Liver (tissue), 9 donors: ENCODE data around the gene HOXB8. TPM values are rescaled to one million over a fixed set of nuclear protein-coding genes. Genes with fewer than 3 reads are reported as not detected.

Source experiments
- DNase-seq: peaks from one replicate; pipeline ENCODE4 v3.0.0-alpha.2; 2017; ENCODE audit warnings: low spot score
- H3K27ac ChIP-seq, 2 donors: one replicate each; pipeline ENCODE4 v1.7.0; 2013; ENCODE audit warnings: inconsistent platforms in 2 of 2, low read length in 2 of 2, control low read depth in 1 of 2, low read depth in 1 of 2, mild to moderate bottlenecking in 1 of 2
- H3K27me3 ChIP-seq, 4 donors: one replicate each; pipeline versions ENCODE4 v1.6.1 to v1.7.0; 2013; ENCODE audit warnings: low read length in 3 of 4, inconsistent platforms in 1 of 4, mild to moderate bottlenecking in 1 of 4, moderate library complexity in 1 of 4; ENCODE audit not compliant: control insufficient read depth in 4 of 4, insufficient read depth in 4 of 4
- H3K36me3 ChIP-seq, 4 donors: one replicate each; pipeline versions ENCODE4 v1.6.1 to v1.7.0; 2013; ENCODE audit warnings: low read length in 3 of 4, mild to moderate bottlenecking in 3 of 4, low read depth in 1 of 4, moderate library complexity in 1 of 4; ENCODE audit not compliant: control insufficient read depth in 4 of 4, insufficient read depth in 3 of 4
- H3K4me1 ChIP-seq, 4 donors: one replicate each; pipeline versions ENCODE4 v1.6.1 to v1.7.0; 2013; ENCODE audit warnings: low read length in 3 of 4, mild to moderate bottlenecking in 3 of 4, moderate library complexity in 1 of 4; ENCODE audit not compliant: control insufficient read depth in 4 of 4, insufficient read depth in 4 of 4
- H3K4me3 ChIP-seq, 3 donors: one replicate each; pipeline versions ENCODE4 v1.6.1 to v1.7.0; 2013; ENCODE audit warnings: low read length in 3 of 3, control low read depth in 1 of 3, low read depth in 1 of 3, mild to moderate bottlenecking in 1 of 3
- H3K9ac ChIP-seq, 2 donors: one replicate each; pipeline ENCODE4 v1.7.0; 2013; ENCODE audit warnings: low read length in 2 of 2, mild to moderate bottlenecking in 2 of 2, moderate library complexity in 2 of 2, control low read depth in 1 of 2, low read depth in 1 of 2
- H3K9me3 ChIP-seq, 4 donors: one replicate each; pipeline versions ENCODE4 v1.6.1 to v1.7.0; 2013; ENCODE audit warnings: low read length in 3 of 4; ENCODE audit not compliant: control insufficient read depth in 4 of 4
- ATF3 ChIP-seq: IDR thresholded peaks from 2 replicates; pipeline ENCODE4 v1.6.1; 2016; ENCODE audit warnings: antibody characterized with exemption
- CTCF ChIP-seq: fragments of 150-350 bp; IDR thresholded peaks from 2 replicates; pipeline ENCODE4 v1.5.1; 2017; ENCODE audit warnings: improper control_type of control experiment, low read depth, low read length; ENCODE audit not compliant: missing input control
- EGR1 ChIP-seq, 2 donors: IDR thresholded peaks; 2 replicates each; pipeline ENCODE4 v1.6.1; 2016 to 2018; ENCODE audit warnings: antibody characterized with exemption in 2 of 2, low read depth in 2 of 2
- FOXA1 ChIP-seq: IDR thresholded peaks from 2 replicates; pipeline ENCODE4 v1.6.1; 2016; ENCODE audit warnings: antibody characterized with exemption
- FOXA2 ChIP-seq: IDR thresholded peaks from 2 replicates; pipeline ENCODE4 v1.6.1; 2016; ENCODE audit warnings: antibody characterized with exemption
- GABPA ChIP-seq, 2 donors: IDR thresholded peaks in 1 of 2; conservative IDR thresholded peaks in 1 of 2; 2 replicates each; pipeline ENCODE4 v1.6.1; 2016; ENCODE audit warnings: antibody characterized with exemption in 2 of 2, mild to moderate bottlenecking in 1 of 2, moderate library complexity in 1 of 2
- HNF4A ChIP-seq, 2 donors: conservative IDR thresholded peaks; 2 replicates each; pipeline ENCODE4 v1.6.1; 2016; ENCODE audit warnings: antibody characterized with exemption in 2 of 2, mild to moderate bottlenecking in 2 of 2
- HNF4G ChIP-seq: IDR thresholded peaks from 2 replicates; pipeline ENCODE4 v1.6.1; 2016; ENCODE audit warnings: antibody characterized with exemption
- JUND ChIP-seq, 2 donors: IDR thresholded peaks; 2 replicates each; pipeline ENCODE4 v1.6.1; 2016; ENCODE audit warnings: antibody characterized with exemption in 2 of 2
- MAX ChIP-seq: IDR thresholded peaks from 2 replicates; pipeline ENCODE4 v1.6.1; 2016; ENCODE audit warnings: antibody characterized with exemption
- NR2F2 ChIP-seq: IDR thresholded peaks from 2 replicates; pipeline ENCODE4 v1.6.1; 2016; ENCODE audit warnings: antibody characterized with exemption
- RAD21 ChIP-seq, 2 donors: IDR thresholded peaks; 2 replicates each; pipeline ENCODE4 v1.6.1; 2016; ENCODE audit warnings: antibody characterized with exemption in 2 of 2, mild to moderate bottlenecking in 2 of 2
- REST ChIP-seq: IDR thresholded peaks from 2 replicates; pipeline ENCODE4 v1.6.1; 2016; ENCODE audit warnings: antibody characterized with exemption, mild to moderate bottlenecking
- RXRA ChIP-seq, 2 donors: IDR thresholded peaks; 2 replicates each; pipeline ENCODE4 v1.6.1; 2017 to 2018; ENCODE audit warnings: antibody characterized with exemption in 2 of 2, mild to moderate bottlenecking in 1 of 2
- SP1 ChIP-seq: IDR thresholded peaks from 2 replicates; pipeline ENCODE4 v1.6.1; 2018; ENCODE audit warnings: antibody characterized with exemption, mild to moderate bottlenecking
- TAF1 ChIP-seq: conservative IDR thresholded peaks from 2 replicates; pipeline ENCODE4 v1.6.1; 2016; ENCODE audit warnings: antibody characterized with exemption, mild to moderate bottlenecking
- YY1 ChIP-seq: IDR thresholded peaks from 2 replicates; pipeline ENCODE4 v1.6.1; 2016; ENCODE audit warnings: antibody characterized with exemption, mild to moderate bottlenecking
- ZBTB33 ChIP-seq: IDR thresholded peaks from 2 replicates; pipeline ENCODE4 v1.6.1; 2016; ENCODE audit warnings: antibody characterized with exemption
- WGBS: extraction: QIAGEN DNeasy Blood & Tissue Kit; methylation state at CpG from one replicate; pipeline ENCODE4 v1.1.7; 2013; 5-methylcytosine and 5-hydroxymethylcytosine counted together
- polyA plus RNA-seq, 2 donors: library from polyadenylated mRNA; stranded (reverse) in 1 of 2; unstranded in 1 of 2; fragments of 200-250 nt in 1 of 2; fragments of >200 nt in 1 of 2; fragmentation: Nextera tagmentation in 1 of 2; extraction: Ambion mirVana in 1 of 2; gene quantifications; one replicate each; pipeline versions ENCODE4 v1.2.1 to v1.2.3, GENCODE V29; 2013 to 2015
- total RNA-seq, 2 donors: library from RNA; depleted of rRNA; stranded (reverse); fragments of >200 nt; gene quantifications; one replicate each; pipeline ENCODE4 v1.2.3, GENCODE V29; 2014
- donor health status: healthy.
- donor health status: healthy.
- donor health status: healthy.
- donor health status: healthy.
- donor health status: healthy.

Gene HOXB8
- total and polyA plus RNA-seq, 4 donors: not detected

GRCh38 chr17:48568499-48569239, 46.4 kb downstream of the HOXB8 start:
- H3K27ac ChIP-seq: peak overlapping the region in 1 of 2 donors; percentile 51
- H3K9ac ChIP-seq: peak overlapping the region in 1 of 2 donors; percentile 36
- WGBS: 16% methylated on average over 33 of the region's 33 CpGs
- H3K4me3 ChIP-seq: peak overlapping the region in 1 of 3 donors; percentile 5
- H3K4me1 ChIP-seq: peaks cover 0 to 2% (median 0%) of the 10 kb centered on the region in 4 donors
- no peaks in the 10 kb centered on the region for H3K36me3 ChIP-seq
- H3K9me3 ChIP-seq: no peaks in the 10 kb centered on the region
- TF ChIP-seq RXRA (IDR thresholded peaks at IDR 0.05): no peak
- TF ChIP-seq SP1: no peak
- TF ChIP-seq NR2F2: no peak
- TF ChIP-seq EGR1 (IDR thresholded peaks at IDR 0.05; ENCODE audit: low read depth in 2 of 2): no peak
- no peak for TF ChIP-seq ATF3
- TF ChIP-seq TAF1: no peak
- no peak for TF ChIP-seq YY1
- TF ChIP-seq JUND (IDR thresholded peaks at IDR 0.05): no peak
- TF ChIP-seq CTCF: no peak
- TF ChIP-seq RAD21 (IDR thresholded peaks at IDR 0.05): no peak
- no peak for TF ChIP-seq MAX
- TF ChIP-seq FOXA2: no peak
- no peak for TF ChIP-seq GABPA (IDR thresholded peaks at IDR 0.05 in 1 of 2, conservative IDR thresholded peaks at IDR 0.05 in 1 of 2)
- no peak for TF ChIP-seq HNF4A (conservative IDR thresholded peaks at IDR 0.05)
- no peak for TF ChIP-seq FOXA1
- no peak for TF ChIP-seq HNF4G
- no peak for TF ChIP-seq REST
- no peak for TF ChIP-seq ZBTB33
- no peak for DNase-seq
- peaks cover 0 to 38% (median 9%) of the 10 kb centered on the region in 4 donors for H3K27me3 ChIP-seq
